ENCODE data around the gene UBR3. TPM values are rescaled to one million over a fixed set of nuclear protein-coding genes. Genes with fewer than 3 reads are reported as not detected.
"Not testable (repeated sequence)": the region's sequence is repeated elsewhere in the genome, so short reads cannot be mapped to it uniquely, and the experiment has no call there.

UBR3 gene
- total RNA-seq, 1 donor from 2014 or later, result 34.4 TPM

GRCh38 chr2:169928463-169928864 lies 101.2 kb downstream of the UBR3 start:
- Mint-ChIP-seq H3K27me3 (no peaks in the 10 kb centered on the region), H3K9me3 (no peaks in the 10 kb centered on the region), H3K4me3 (no peak overlapping the region), H3K4me1 (ENCODE audit: unreplicated experiment) (no peaks in the 10 kb centered on the region), H3K27ac (no peak overlapping the region), H3K36me3 (no peaks in the 10 kb centered on the region)
- no peak for DNase-seq (ENCODE audit: extremely low spot score, unreplicated experiment)
- TF ChIP-seq CTCF (conservative IDR thresholded peaks at IDR 0.05), result peak; percentile 91

- TF ChIP-seq CTCF (conservative IDR thresholded peaks at IDR 0.05), result peak; percentile 81
- Mint-ChIP-seq H3K36me3 (peaks cover 3% of the 10 kb centered on the region), H3K4me3 (no peak overlapping the region), H3K9me3 (no peaks in the 10 kb centered on the region), H3K27me3 (no peaks in the 10 kb centered on the region), H3K4me1 (ENCODE audit: unreplicated experiment) (no peaks in the 10 kb centered on the region), H3K27ac (no peak overlapping the region)
- no peak for DNase-seq (ENCODE audit: extremely low spot score, unreplicated experiment)
Observed at GRCh38 chr2:169933124-169933711, 106.0 kb downstream of the UBR3 start.

GRCh38 chr2:169936652-169937051 lies 109.4 kb downstream of the UBR3 start:
- DNase-seq (ENCODE audit: extremely low spot score, unreplicated experiment); H3K4me1 Mint-ChIP-seq (ENCODE audit: unreplicated experiment); H3K36me3 Mint-ChIP-seq; H3K9me3 Mint-ChIP-seq; H3K27me3 Mint-ChIP-seq; H3K4me3 Mint-ChIP-seq; H3K27ac Mint-ChIP-seq: not testable (repeated sequence)

GRCh38 chr2:169945515-169945914 lies 118.3 kb downstream of the UBR3 start:
- no peaks in the 10 kb centered on the region for H3K9me3 Mint-ChIP-seq
- TF ChIP-seq CTCF (conservative IDR thresholded peaks at IDR 0.05), result no peak
- H3K27ac Mint-ChIP-seq, result no peak overlapping the region
- H3K4me1 Mint-ChIP-seq (ENCODE audit: unreplicated experiment), result no peaks in the 10 kb centered on the region
- no peaks in the 10 kb centered on the region for H3K27me3 Mint-ChIP-seq
- no peak for DNase-seq (ENCODE audit: extremely low spot score, unreplicated experiment)
- H3K4me3 Mint-ChIP-seq, result no peak overlapping the region
- peaks cover 13% of the 10 kb centered on the region for H3K36me3 Mint-ChIP-seq

GRCh38 chr2:169946092-169946491 lies 118.8 kb downstream of the UBR3 start:
- Mint-ChIP-seq H3K27me3 (no peaks in the 10 kb centered on the region), H3K36me3 (peaks cover 13% of the 10 kb centered on the region)

GRCh38 chr2:169946546-169946945 lies 119.3 kb downstream of the UBR3 start:
- TF ChIP-seq CTCF (conservative IDR thresholded peaks at IDR 0.05), result no peak
- no peak overlapping the region for H3K4me3 Mint-ChIP-seq
- H3K27ac Mint-ChIP-seq, result no peak overlapping the region
- H3K36me3 Mint-ChIP-seq, result peaks cover 16% of the 10 kb centered on the region
- H3K9me3 Mint-ChIP-seq, result no peaks in the 10 kb centered on the region
- no peaks in the 10 kb centered on the region for H3K4me1 Mint-ChIP-seq (ENCODE audit: unreplicated experiment)
- H3K27me3 Mint-ChIP-seq, result no peaks in the 10 kb centered on the region
- no peak for DNase-seq (ENCODE audit: extremely low spot score, unreplicated experiment)

More at GRCh38 chr2:169946092-169946491, 118.8 kb downstream of the UBR3 start:
- H3K9me3 Mint-ChIP-seq, result no peaks in the 10 kb centered on the region
- no peak overlapping the region for H3K27ac Mint-ChIP-seq
- DNase-seq (ENCODE audit: extremely low spot score, unreplicated experiment), result no peak
- TF ChIP-seq CTCF (conservative IDR thresholded peaks at IDR 0.05), result no peak
- H3K4me1 Mint-ChIP-seq (ENCODE audit: unreplicated experiment), result no peaks in the 10 kb centered on the region
- no peak overlapping the region for H3K4me3 Mint-ChIP-seq

Measured in type B pancreatic cell (in vitro differentiated cells).